ENCODE measurements around the gene SKIC3.

GRCh38 chr5:95565280-95565920 is 10.6 kb upstream of the SKIC3 start:
- TF ChIP-seq POLR2A (IDR thresholded peaks at IDR 0.05; ENCODE audit: low read depth, low read length) (no peak), SREBF1 (IDR thresholded peaks at IDR 0.05; ENCODE audit: low read length) (no peak), SP1 (IDR thresholded peaks at IDR 0.05; ENCODE audit: low read depth, low read length) (no peak), RAD21 (IDR thresholded peaks at IDR 0.05; ENCODE audit: insufficient read depth, low read depth, low read length) (no peak), LARP7 (IDR thresholded peaks at IDR 0.05) (no peak), SMC3 (IDR thresholded peaks at IDR 0.05; ENCODE audit: borderline replicate concordance, low read length) (no peak), RBBP5 (conservative IDR thresholded peaks at IDR 0.05) (no peak), CREB1 (IDR thresholded peaks at IDR 0.05; ENCODE audit: low read depth) (no peak)
